Pancreas (tissue), 10 donors: Measurements from ENCODE around the gene SVEP1. TPM values are rescaled to one million over a fixed set of nuclear protein-coding genes. Genes with fewer than 3 reads are reported as not detected.
"Not testable (repeated sequence)": the region's sequence is repeated elsewhere in the genome, so short reads cannot be mapped to it uniquely, and the experiment has no call there.

ENCODE experiments used
- ATAC-seq, 4 donors: fragments of 200-7000 bp; cut with Tn5 transposase; one replicate each; pipeline versions ENCODE4 v1.8.0 to v1.9.1; 2020; ENCODE audit warnings: mild to moderate bottlenecking in 4 of 4, moderate library complexity in 4 of 4
- DNase-seq, 6 donors: peaks; one replicate each; pipeline ENCODE4 v3.0.0-alpha.2; 2020
- FAIRE-seq: peaks from 2 replicates; lab custom pipeline; 2012; peaks lifted over from hg19 to GRCh38; lab: Jason Lieb, UNC
- H3K27ac ChIP-seq, 4 donors: fragments of 200-600 bp; sonication (generic); 1 replicate in 3 of 4; 2 replicates in 1 of 4; pipeline versions ENCODE4 v1.5.0 to v1.8.0; 2020
- H3K27me3 ChIP-seq, 4 donors: fragments of 200-600 bp; one replicate each; pipeline ENCODE4 v1.8.0; 2021
- H3K36me3 ChIP-seq, 3 donors: fragments of 200-600 bp; sonication (generic) in 1 of 3; one replicate each; pipeline versions ENCODE4 v1.5.0 to v1.8.0; 2020 to 2021
- H3K4me1 ChIP-seq, 3 donors: fragments of 200-600 bp; one replicate each; pipeline ENCODE4 v1.8.0; 2021
- H3K4me3 ChIP-seq, 4 donors: fragments of 200-600 bp; sonication (generic) in 2 of 4; one replicate each; pipeline versions ENCODE4 v1.5.0 to v1.8.0; 2020 to 2021
- H3K9me3 ChIP-seq, 4 donors: fragments of 200-600 bp; one replicate each; pipeline ENCODE4 v1.8.0; 2021
- WGBS, 2 donors: extraction: QIAGEN DNeasy Blood & Tissue Kit; methylation state at CpG; one replicate each; pipeline ENCODE4 v1.1.7; 2013; 5-methylcytosine and 5-hydroxymethylcytosine counted together
- intact Hi-C, 3 donors: fragments of 100-400 bp; cut with DNase I; formaldehyde crosslinking; loops; one replicate each; pipeline versions ENCODE4 v1.11.1 to v1.14.2; 2022
- polyA plus RNA-seq, 2 donors: library from polyadenylated mRNA; stranded (reverse); fragments of 200-250 nt; gene quantifications; one replicate each; pipeline ENCODE4 v1.2.3, GENCODE V29; 2013
- total RNA-seq, 6 donors: library from RNA; stranded (reverse); fragmentation: NEBNext Ultra II Directional in 4 of 6; extraction: Animal tissue kit (Norgen Biotek cat#: 25700) in 4 of 6; gene quantifications; one replicate each; pipeline versions ENCODE4 v1.2.1 to v1.2.4, GENCODE V29; 2021 to 2023
- TF ChIP-seq, protein P1 (sequence below), 4 donors: fragments of 200-600 bp; sonication (generic) in 3 of 4; IDR thresholded peaks; one replicate each; pipeline versions ENCODE4 v1.5.0 to v1.8.0; 2021; ENCODE audit warnings: antibody characterized with exemption in 4 of 4
- donor health status: healthy with polysubstance abuse.
- donor health status: DM: no; HTN: no; CAD: no; lungs with moderate emphysema.
- donor health status: DM: no; HTN: no; CAD: no.
- donor health status: control.
- donor health status: control.
- donor health status: Bipolar disorder and iron deficiency.
- donor health status: DM: yes; HTN: yes; CAD: no.
- donor health status: DM: no; HTN: no; CAD: no.
- donor health status: DM: no; HTN: no; CAD: no.
- donor health status: DM: yes; HTN: yes; CAD: no.

SVEP1 gene
- total and polyA plus RNA-seq, 8 donors = 0.96 to 12.8 (median 4.3) TPM

DNA sequence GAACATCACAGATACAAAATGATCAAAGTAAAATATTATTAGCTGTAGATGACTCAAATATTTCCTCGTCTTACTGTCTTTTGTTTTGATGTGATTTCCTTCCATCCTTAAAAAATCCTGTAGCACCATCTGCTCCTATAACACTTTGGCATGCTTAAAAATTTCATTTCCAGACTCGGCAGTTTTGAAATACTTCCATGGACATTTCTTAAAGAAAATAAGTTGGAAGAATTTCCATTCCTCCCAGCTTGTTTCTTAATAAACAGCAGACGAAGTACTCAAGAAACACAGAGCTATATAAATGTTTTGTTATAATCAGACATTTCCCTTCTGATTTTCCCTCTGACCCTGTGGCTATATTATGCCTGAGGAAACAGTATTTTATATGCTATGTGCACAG is 41.2 kb upstream of the SVEP1 start:
- WGBS, 2 donors = 49 to 58% methylated on average over 3 of the region's 3 CpGs
- Histone ChIP-seq H3K4me1 (no peaks in the 10 kb centered on the region), H3K36me3 (no peaks in the 10 kb centered on the region), H3K27ac (no peak overlapping the region), H3K27me3 (no peaks in the 10 kb centered on the region), H3K4me3 (no peak overlapping the region), H3K9me3 (no peaks in the 10 kb centered on the region)
- DNase-seq (no peak), ATAC-seq (no peak), FAIRE-seq (no peak)
- intact Hi-C loops = no loop called here
- TF ChIP-seq, protein P1, sequence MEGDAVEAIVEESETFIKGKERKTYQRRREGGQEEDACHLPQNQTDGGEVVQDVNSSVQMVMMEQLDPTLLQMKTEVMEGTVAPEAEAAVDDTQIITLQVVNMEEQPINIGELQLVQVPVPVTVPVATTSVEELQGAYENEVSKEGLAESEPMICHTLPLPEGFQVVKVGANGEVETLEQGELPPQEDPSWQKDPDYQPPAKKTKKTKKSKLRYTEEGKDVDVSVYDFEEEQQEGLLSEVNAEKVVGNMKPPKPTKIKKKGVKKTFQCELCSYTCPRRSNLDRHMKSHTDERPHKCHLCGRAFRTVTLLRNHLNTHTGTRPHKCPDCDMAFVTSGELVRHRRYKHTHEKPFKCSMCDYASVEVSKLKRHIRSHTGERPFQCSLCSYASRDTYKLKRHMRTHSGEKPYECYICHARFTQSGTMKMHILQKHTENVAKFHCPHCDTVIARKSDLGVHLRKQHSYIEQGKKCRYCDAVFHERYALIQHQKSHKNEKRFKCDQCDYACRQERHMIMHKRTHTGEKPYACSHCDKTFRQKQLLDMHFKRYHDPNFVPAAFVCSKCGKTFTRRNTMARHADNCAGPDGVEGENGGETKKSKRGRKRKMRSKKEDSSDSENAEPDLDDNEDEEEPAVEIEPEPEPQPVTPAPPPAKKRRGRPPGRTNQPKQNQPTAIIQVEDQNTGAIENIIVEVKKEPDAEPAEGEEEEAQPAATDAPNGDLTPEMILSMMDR (IDR thresholded peaks at IDR 0.05) = no peak

DNA sequence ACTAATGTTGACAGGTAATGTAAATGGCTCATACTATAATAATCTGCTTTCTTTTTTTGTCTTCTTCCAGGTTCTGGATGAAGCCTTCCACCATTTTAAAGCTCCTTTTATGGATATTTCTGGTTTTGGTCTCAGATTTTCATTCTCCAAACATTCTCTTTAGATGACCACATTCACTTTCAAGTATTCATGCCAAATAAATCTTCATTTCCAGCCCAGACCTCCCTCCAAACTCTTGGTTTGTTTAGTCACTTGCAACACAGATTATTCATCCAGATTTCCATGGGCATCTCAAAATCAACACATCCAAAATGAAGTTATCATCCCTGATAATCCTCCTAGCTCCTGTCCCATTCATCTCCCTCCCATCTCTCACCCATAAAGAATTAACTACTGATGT is 40.3 kb upstream of the SVEP1 start:
- no peaks in the 10 kb centered on the region for H3K4me1 ChIP-seq
- no peaks in the 10 kb centered on the region for H3K9me3 ChIP-seq
- no peak overlapping the region for H3K27ac ChIP-seq
- H3K36me3 ChIP-seq = no peaks in the 10 kb centered on the region
- H3K27me3 ChIP-seq = no peaks in the 10 kb centered on the region
- no peak for FAIRE-seq
- TF ChIP-seq, protein P1 (IDR thresholded peaks at IDR 0.05) = no peak
- intact Hi-C loops = no loop called here
- DNase-seq = no peak
- no peak overlapping the region for H3K4me3 ChIP-seq
- no peak for ATAC-seq

DNA sequence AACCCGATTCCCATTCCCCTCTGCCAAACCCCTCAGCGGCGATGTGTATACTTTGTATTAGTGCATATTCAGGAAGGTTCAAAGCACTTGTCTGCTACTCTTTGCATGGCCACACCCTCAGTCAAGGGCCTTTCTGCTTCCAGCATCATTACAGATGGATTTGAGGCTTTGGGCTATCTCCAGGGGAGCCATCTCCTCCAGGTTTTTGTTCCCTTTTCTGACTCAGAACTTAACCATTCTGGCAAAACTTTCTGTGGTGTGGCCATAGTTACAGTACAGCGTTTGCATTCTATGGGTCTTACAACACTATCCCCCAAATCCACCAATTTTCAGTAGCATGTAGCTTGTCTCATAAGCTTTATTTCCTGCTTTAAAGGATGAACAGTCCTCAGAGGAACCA is 36.0 kb upstream of the SVEP1 start:
- Histone ChIP-seq H3K27ac (no peak overlapping the region), H3K4me1 (no peaks in the 10 kb centered on the region), H3K4me3 (no peak overlapping the region), H3K9me3 (no peaks in the 10 kb centered on the region), H3K27me3 (no peaks in the 10 kb centered on the region), H3K36me3 (no peaks in the 10 kb centered on the region)
- intact Hi-C loops = no loop called here
- 76 to 83% methylated on average over 4 of the region's 4 CpGs for WGBS, 2 donors
- ATAC-seq (no peak), FAIRE-seq (no peak), DNase-seq (no peak)
- TF ChIP-seq, protein P1 (IDR thresholded peaks at IDR 0.05) = no peak

DNA sequence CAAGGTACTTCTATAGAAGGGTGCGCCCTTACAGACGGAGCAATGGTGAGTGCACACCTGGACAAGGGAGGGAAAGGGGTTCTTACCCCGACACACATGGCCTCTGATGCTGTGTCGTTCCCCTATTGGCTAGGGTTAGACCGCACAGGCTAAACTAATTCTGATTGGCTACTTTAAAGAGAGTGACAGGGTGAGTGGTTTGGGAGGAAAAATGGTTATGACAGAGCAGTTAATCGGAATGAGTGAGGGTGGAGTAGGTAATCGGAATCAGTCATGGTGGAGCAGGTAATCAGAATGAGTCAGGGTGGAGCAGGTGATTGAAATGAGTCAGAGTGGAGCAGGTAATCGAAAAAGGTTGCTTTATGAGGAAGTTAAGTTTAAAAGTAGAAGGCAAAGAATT is 35.0 kb upstream of the SVEP1 start:
- H3K4me3 ChIP-seq, ATAC-seq, H3K27ac ChIP-seq, FAIRE-seq, DNase-seq, H3K4me1 ChIP-seq, H3K36me3 ChIP-seq, H3K9me3 ChIP-seq, H3K27me3 ChIP-seq, intact Hi-C loops: not testable (repeated sequence)
- WGBS, 2 donors = 81 to 83% methylated on average over 8 of the region's 8 CpGs

DNA sequence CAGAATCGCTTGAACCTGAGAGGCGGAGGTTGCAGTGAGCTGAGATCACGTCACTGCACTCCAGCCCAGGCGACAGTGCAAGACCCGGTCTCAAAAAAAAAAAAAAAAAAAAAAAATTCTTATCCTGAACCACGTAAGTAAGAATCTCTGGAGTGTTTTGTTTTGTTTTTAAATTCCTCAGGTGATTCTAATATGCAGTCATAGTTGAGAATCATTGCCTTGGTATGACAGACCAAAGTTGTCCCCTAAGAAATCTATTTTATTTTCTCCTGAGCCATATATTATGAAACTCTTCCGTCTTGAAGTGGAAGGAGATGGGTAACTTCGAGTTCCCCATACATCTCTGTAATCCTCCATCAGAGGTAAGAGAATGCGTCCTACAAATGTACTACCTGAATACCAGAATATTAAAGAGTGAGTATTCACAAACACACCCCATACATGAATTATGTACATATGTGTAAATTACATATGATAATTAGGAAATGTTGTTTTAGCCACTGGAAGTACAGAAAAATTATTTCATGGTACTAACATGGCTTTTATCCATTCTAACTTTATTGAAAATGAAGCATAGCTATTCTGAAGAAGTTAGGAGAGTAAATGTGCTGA is 26.7 kb upstream of the SVEP1 start:
- DNase-seq (no peak), ATAC-seq (no peak), FAIRE-seq (no peak)
- 73 to 76% methylated on average over 9 of the region's 9 CpGs for WGBS, 2 donors
- H3K4me3 ChIP-seq = no peak overlapping the region
- no peaks in the 10 kb centered on the region for H3K9me3 ChIP-seq
- H3K27ac ChIP-seq = no peak overlapping the region
- no peaks in the 10 kb centered on the region for H3K4me1 ChIP-seq
- TF ChIP-seq, protein P1 (IDR thresholded peaks at IDR 0.05) = no peak
- H3K27me3 ChIP-seq = no peaks in the 10 kb centered on the region
- no peaks in the 10 kb centered on the region for H3K36me3 ChIP-seq
- intact Hi-C loops = no loop called here
